NB4 (cell line): ENCODE data around the gene EPB41L5.

Source experiments
- DNase-seq: peaks from one replicate; pipeline ENCODE4 v3.0.0; 2010; ENCODE audit warnings: low read depth
- H3K4me3 ChIP-seq: one replicate; pipeline ENCODE4 v1.5.1; 2011; ENCODE audit warnings: mild to moderate bottlenecking, low read depth, low read length, moderate library complexity
- CTCF ChIP-seq: IDR thresholded peaks from one replicate; pipeline ENCODE4 v1.5.1; 2012; ENCODE audit warnings: low read depth, low read length
- MAX ChIP-seq: IDR thresholded peaks from 2 replicates; pipeline ENCODE4 v1.6.1; 2011; ENCODE audit warnings: low read depth, low read length
- MYC ChIP-seq: IDR thresholded peaks from 2 replicates; pipeline ENCODE4 v1.6.1; 2011; ENCODE audit warnings: low read depth, low read length
- POLR2A ChIP-seq: IDR thresholded peaks from 2 replicates; pipeline ENCODE4 v1.6.1; 2011; ENCODE audit warnings: mild to moderate bottlenecking; ENCODE audit not compliant: insufficient read length; ENCODE audit errors: extremely low read depth

Gene EPB41L5

DNA sequence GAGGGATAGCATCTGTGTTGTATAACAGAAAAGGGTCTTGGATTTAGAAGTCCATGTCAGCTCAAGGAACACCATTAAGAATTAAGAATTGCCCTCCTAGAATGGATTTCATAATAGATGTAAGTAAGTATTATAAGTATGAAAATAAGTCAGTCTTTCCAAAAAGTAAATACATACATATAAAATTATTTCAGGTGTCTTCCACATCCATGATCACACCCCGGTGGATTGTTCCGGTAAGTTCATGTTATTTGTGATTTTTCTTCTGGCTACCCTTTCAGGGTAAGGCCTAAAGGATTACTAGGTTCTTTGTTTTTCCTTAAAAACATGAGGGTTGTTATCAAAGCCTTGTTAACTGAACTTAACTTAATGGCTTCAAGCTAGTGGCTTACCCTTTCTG lies 154.4 kb downstream of the EPB41L5 start:
- TF ChIP-seq MAX (no peak), POLR2A (no peak), MYC (no peak), CTCF (no peak)
- no peak for DNase-seq
- no peak overlapping the region for H3K4me3 ChIP-seq

DNA sequence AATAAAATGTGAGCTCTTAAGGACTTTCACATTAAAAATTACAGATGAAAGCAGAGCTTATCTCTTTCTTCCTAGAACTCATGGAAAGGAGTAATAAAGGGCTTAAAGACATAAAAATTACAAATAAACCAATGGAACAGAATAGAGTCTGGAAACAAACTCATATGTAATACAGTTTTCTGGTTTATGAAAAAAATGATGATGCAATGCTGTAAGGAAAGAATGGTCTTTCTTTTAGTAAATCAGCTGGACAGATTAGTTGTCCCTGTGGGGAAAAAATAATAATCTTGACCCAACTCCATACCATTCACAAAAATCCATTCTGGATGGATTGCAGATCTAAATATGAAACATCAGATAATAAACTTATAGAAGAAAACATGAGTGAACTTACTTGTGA lies 156.1 kb downstream of the EPB41L5 start:
- no peak overlapping the region for H3K4me3 ChIP-seq
- TF ChIP-seq MAX: no peak
- no peak for DNase-seq

- peak; percentile 76 for DNase-seq
- TF ChIP-seq MAX: no peak
- TF ChIP-seq CTCF: peak; percentile 64
- TF ChIP-seq MYC: no peak
- TF ChIP-seq POLR2A: no peak
Observed at GRCh38 chr2:120174963-120175581, 162.2 kb downstream of the EPB41L5 start.

DNA sequence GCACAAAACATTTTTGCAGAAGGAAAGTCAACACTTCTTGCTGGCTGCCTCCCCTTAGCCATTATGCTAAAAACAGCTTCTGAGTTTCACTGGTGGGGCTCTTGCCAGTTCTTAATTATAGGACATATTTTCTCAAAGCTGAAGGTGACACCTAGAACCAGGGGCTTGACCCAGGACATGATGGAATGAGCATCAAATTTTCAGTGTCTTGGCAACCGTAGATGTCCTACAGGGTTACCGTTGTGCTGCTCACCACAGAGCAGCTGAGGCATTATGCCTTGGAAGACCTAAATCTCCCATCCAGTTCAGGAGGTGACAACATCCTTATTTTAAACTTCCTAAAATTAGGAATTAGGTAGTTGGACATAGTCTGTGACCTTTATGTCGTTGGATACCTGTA lies 163.6 kb downstream of the EPB41L5 start:
- H3K4me3 ChIP-seq: peak overlapping the region; percentile 68
- no peak for TF ChIP-seq MYC
- TF ChIP-seq MAX: no peak
- TF ChIP-seq POLR2A: no peak
- no peak for TF ChIP-seq CTCF
- no peak for DNase-seq

More at GRCh38 chr2:120174963-120175581, 162.2 kb downstream of the EPB41L5 start:
- no peak overlapping the region for H3K4me3 ChIP-seq

- H3K4me3 ChIP-seq: peak overlapping the region; percentile 68
- peak; percentile 94 for DNase-seq
- TF ChIP-seq POLR2A (peak; percentile 50), MAX (peak; percentile 78), MYC (peak; percentile 63), CTCF (peak; percentile 66)
Observed at GRCh38 chr2:120177001-120177621, 164.2 kb downstream of the EPB41L5 start.

DNA sequence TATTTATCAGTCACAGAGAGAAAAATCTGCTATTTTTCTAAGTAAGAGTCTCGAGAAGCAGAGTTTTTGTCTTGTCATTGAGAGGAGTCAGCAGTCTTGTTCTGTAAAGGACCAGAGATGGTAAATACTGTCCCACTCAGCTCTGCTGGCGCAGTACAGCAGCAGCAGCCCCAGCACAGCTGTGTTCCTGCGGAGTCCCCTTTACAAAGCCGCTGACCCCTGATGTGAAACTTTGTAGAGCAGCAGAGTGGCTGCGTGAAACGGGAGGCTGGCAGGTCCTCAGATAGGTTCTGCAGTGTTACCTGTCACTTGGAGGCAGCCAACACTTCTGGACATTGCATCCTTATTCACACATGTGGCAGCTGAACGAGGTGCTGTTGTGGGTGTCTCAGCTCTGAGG lies 165.1 kb downstream of the EPB41L5 start:
- DNase-seq: no peak
- TF ChIP-seq MYC (no peak), CTCF (no peak), MAX (no peak), POLR2A (no peak)
- H3K4me3 ChIP-seq: peak overlapping the region; percentile 68
